Measurements from ENCODE around the gene SLC6A9.

- TF ChIP-seq CTCF (IDR thresholded peaks at IDR 0.05; ENCODE audit: insufficient read depth, low read length, poor library complexity, severe bottlenecking) (no peak), EZH2phosphoT487 (conservative IDR thresholded peaks at IDR 0.05; ENCODE audit: low read length) (no peak)
Observed at GRCh38 chr1:43981135-43981491, 50.1 kb downstream of the SLC6A9 start.

All from SU-DHL-6 (cell line).